Measurements from ENCODE around the gene KRTAP5-8.
"Not testable (repeated sequence)": the region's sequence is repeated elsewhere in the genome, so short reads cannot be mapped to it uniquely, and the experiment has no call there.

The KRTAP5-8 gene, protein sequence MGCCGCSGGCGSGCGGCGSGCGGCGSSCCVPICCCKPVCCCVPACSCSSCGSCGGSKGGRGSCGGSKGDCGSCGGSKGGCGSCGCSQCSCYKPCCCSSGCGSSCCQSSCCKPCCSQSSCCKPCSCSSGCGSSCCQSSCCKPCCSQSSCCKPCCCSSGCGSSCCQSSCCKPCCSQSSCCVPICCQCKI

DNA sequence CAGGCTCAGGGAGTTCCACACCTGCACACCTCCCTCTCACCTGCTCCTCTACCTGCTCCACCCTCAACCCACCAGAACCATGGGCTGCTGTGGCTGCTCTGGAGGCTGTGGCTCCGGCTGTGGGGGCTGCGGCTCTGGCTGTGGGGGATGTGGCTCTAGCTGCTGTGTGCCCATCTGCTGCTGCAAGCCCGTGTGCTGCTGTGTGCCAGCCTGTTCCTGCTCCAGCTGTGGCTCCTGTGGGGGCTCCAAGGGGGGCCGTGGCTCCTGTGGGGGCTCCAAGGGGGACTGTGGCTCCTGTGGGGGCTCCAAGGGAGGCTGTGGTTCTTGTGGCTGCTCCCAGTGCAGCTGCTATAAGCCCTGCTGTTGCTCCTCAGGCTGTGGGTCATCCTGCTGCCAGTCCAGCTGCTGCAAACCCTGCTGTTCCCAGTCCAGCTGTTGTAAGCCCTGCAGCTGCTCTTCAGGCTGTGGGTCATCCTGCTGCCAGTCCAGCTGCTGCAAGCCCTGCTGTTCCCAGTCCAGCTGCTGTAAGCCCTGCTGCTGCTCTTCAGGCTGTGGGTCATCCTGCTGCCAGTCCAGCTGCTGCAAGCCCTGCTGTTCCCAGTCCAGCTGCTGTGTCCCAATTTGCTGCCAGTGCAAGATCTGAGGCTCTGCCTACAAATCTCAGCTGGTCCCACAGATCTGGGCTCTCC lies at the start of gene KRTAP5-8:
Gene KRTAP5-8 (plus strand): TSS at position 49 of the 689 bp plus-strand sequence. CDS start 31 bp downstream, at position 80.
- DNase-seq: not testable (repeated sequence)

DNA sequence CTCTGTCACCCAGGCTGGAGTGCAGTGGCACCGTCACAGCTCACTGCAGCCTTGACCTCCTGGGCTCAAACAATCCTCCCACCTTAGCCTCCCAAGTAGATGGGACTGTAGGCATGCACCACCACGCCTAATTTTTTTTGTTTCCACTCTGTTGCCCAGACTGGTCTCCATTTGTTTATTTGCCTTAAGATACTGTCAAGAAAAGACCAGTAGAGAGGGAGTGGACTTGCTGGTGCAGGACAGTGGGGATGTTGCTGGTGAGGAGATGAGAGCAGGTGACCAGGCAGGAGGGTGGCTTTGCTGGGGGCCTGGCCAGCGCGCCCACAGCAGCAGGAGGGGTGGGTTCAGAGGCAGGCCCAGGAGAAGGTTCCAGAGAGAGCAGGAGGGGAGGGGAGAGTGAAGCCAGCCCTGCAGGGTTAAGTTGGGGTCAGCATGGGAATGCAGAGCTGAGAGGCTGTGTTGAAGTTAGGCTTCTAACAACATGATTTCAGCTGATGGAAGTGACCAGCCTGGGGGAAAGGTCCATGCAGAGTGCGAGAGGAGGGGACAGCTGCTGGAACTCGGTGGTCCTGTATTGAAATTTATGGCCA lies 49.0 kb upstream of the KRTAP5-8 start:
- no peak for DNase-seq

DNA sequence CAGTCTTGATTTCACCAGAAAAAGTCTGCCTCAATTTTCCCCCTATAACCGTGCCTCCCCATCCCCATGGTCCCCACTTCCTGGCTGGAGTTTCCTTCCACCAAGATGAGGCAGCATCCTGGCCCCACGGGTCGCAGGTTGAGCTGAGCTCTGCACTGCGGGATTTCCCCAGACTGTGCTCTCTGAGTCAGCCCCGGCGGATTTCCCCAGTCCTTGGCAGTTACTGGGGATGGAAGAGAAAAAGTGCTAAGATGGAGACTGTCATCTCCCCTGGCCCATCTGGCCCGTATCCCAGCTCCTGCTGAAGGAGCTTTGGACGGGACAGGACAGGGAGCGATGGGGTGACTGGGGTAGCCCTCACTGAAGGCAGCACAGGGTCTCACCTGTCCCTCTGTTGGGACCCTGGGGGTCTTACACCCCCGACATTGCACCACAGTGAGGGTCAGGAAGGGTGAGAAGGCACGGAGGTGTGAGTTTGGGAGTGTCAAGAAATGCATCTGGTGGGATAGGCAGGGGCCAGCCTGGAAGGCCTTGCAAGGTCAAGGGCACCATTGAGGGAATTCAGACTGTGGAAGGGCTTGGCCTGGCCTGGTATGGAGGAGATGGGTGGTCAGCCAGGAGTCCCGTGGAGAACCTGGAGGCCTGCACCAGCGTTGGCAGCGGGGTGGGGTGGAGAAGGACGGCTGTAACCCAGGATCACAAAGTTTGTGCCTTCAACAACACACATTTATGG lies 48.3 kb upstream of the KRTAP5-8 start:
- DNase-seq: no peak

DNA sequence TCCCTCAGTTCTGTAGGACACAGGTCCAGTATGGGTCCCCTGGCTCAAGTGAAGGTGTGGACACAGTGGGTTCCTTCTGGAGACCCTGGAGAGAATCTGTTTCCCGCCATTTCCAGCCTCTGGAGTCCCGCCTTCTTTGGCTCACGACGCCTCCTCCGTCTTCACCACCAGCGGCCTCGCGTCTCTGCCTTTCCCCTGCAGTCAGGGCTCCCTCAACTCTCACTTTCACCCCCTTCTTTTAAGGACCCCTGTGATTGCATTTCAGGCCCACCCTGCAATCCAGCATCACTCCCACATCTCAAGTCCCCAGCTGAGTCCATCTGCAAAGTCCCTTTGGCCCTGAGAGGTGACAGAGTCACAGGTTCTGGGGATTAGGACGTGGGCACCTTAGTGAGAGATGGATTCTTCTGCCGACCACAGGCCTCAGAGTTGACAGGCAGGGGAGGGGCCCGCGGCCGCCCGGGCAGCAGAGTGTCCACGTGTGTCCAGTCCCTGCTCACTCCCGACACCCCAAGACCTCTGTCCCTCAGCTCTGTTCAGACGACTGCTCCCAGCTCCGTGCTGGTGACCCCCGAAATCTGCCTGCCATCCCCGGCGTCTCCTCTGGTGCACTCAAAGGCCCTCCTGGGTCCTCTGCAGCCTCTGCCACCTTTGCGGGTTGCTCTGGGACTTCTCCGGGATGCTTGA lies 47.6 kb upstream of the KRTAP5-8 start:
- no peak for DNase-seq

DNA sequence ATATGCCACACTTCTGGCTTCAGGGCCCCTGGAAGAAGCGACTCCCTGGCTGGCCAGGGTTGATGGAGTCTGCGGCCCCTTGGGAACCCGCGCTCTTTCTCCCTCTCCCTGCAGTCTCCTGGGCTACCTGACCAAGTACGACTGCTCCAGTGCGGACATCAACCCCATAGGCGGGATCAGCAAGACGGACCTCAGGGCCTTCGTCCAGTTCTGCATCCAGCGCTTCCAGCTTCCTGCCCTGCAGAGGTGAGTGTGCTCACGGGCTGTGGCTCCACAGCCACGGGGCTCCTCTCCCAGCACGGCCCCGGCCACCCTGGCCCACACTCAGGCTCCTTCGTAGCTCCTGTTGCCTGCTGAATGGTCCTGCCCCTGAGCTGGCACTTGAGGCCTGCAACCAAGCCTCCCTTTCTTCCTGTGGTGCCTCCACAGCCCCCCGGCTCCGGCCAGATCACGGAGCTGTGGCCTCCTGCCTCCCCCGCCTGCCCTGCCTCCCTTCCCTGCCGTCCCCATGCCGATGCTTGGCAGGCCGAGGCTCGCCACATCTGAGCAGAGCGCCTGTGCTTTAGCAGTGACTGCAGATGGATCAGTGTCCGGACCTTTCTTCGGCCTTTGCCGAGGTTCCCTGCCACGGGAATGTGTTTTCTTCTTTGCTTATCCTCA lies 47.0 kb upstream of the KRTAP5-8 start:
- DNase-seq: no peak

DNA sequence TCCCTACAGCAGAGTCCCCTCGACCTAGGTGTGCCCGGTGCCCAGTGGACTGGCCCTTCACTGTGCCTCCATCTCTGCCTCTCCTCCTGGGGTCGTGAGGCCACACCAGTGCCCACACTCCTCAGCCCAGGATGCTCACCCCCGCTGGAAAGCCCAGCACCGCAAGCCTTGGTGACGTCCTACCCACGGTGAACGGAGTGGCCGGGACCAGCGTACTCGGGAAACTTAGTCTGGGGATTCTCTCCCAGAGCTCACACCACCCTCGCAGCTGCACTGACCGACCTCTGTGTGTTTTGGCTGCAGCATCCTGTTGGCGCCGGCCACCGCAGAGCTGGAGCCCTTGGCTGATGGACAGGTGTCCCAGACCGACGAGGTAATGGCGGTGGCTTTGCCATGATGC lies 46.3 kb upstream of the KRTAP5-8 start:
- DNase-seq: no peak

DNA sequence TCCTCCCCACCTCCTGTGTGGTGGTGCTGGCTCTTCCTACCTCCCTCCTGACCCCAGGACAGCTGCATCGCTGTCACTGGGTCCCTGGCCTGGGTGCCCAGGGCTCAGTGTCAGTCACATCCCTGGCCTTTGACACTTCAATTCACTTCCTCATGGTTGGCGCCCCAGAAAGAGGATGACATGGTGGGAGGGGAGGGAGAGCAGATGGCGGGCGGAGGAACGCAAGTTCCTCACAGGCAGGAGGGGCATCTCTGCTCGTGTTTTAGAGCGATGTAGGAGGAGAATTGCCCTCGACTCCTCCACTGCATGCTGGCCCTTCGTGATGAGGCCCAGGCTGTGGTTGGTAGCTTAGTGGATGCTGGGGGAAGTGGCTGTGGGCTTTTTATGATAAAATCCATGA lies 45.9 kb upstream of the KRTAP5-8 start:
- DNase-seq: no peak

DNA sequence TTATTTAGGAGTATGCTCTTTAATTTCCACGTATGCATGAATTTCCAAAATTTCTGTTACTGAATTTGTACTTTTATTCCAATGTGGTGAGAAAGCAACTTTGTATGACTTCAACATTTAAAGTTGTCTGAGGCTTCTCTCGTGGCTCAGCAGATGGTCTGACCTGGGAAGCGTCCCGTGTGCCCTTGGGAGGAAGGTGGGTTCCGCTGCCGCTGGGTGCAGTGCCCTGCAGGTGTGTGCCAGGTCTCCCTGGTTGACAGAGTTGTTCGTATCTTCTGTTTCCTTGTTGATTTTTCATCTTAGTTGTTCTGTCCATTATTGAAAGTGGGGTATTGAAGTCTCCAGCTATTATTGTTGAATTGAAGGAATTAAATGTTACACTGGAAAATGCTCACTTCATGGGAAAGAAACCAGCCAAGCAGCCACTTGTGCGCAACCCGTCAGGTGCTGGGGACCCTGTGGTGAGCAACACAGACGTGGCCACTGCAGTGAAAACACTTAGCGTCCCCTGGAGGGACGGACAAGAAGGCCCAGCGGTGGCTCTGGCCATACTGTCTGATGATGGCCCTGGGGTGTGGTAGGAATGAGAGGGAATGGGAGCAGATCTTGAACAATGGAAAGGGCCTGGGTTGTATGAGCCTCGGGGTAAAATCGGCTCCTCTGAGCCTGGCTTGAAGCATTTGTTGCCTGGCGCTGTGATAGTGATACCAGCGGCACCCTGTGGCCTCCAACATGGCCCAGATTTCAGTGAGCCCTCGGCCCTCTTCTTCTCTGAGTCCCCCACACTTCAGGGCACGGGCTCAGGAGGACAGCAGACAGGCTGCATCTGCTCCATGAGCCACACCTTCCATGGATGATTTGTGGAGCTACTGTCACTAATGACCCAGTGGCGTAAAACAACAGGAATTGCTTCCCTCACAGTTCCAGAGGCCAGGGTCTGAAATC lies 42.3 kb upstream of the KRTAP5-8 start:
- DNase-seq: no peak

DNA sequence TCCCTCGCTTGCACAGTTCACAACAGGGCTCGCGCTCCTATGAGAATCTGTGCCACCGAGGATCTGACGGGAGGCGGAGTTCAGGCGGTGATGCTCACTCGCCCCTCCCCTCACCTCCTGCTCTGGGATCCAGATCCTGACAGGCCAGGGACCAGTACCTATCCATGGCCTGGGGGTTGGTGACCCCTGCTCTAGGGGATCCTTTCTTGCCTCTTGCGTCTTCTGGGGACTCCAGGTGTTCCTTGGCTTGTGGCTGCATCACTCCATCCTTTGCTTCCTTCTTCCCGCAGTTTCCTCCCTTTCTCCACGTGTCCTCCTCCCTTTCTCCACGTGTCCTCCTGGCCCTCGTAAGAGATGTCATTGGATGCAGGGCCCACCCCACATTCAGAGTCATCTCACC lies 41.4 kb upstream of the KRTAP5-8 start:
- no peak for DNase-seq

DNA sequence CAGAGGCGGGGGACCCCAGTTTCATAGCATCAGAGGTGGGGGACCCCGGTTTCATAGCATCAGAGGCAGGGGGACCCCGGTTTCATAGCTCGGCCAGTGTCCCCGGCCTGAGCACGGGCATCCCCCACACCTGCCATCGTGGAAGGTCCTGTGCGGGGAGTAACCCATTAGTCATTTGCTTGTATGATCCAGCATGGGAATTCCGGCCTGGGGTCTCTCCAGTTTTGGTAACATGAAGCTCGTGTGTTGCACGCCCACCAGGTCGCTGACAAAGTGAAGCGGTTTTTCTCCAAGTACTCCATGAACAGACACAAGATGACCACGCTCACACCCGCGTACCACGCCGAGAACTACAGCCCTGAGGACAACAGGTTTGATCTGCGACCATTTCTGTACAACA lies 39.7 kb upstream of the KRTAP5-8 start:
- no peak for DNase-seq

DNA sequence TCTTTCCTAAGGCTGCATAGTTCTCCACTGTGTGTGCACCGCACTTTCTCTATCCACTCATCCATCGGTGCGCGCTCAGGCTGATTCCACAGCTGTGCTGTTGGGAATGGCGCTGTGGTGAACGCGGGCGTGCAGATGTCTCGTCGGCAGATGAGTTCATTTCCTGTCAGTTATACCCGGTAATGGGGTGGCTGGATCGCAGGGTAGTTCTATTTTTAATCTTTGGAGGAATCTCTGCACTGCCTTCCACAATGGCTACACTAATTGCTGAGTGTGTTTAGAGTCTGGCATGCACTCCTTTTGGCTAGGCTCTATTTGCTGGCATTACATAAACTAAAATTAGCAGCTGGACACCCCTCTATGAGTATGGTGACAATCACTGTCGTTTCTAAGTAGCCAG lies 38.7 kb upstream of the KRTAP5-8 start:
- no peak for DNase-seq

DNA sequence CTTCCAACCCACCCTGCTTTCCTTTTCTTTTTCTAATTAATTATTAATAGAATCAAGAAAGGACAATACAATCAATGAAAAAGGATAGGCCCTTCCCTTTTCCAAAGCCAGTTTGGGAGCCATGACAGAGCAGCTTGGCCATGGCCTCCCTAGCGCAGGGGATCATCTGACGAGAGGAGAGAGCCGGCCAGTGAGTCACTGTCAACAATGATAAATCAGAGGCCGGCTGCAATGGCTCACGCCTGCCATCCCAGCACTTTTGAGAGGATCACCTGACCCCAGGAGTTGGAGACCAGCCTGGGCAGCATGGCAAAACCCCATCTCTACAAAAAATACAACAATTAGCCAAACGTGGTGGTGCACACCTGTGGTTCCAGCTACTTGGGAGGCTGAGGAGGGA lies 38.3 kb upstream of the KRTAP5-8 start:
- no peak for DNase-seq

DNA sequence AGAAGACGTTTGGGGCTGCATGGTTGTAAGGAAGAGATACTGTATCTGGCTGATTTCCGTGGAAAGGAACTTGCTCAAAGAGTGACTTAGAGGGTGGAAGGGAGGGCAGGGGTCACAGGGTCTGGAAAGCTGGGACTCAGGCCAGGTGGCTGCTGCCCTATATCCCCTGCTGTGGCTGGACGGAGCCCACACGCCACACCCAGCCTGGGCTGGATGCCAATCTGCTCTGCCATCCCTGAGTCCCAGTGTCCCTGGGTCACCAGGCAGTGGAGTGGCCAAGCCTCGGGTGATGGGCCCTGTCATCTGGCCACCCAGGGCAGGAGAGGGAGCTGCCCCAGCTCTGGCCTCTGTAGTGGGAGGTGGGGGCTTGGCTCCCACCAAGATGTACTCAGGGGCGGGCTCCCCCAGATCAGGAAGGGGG lies 37.2 kb upstream of the KRTAP5-8 start:
- peak; percentile 14 for DNase-seq

DNA sequence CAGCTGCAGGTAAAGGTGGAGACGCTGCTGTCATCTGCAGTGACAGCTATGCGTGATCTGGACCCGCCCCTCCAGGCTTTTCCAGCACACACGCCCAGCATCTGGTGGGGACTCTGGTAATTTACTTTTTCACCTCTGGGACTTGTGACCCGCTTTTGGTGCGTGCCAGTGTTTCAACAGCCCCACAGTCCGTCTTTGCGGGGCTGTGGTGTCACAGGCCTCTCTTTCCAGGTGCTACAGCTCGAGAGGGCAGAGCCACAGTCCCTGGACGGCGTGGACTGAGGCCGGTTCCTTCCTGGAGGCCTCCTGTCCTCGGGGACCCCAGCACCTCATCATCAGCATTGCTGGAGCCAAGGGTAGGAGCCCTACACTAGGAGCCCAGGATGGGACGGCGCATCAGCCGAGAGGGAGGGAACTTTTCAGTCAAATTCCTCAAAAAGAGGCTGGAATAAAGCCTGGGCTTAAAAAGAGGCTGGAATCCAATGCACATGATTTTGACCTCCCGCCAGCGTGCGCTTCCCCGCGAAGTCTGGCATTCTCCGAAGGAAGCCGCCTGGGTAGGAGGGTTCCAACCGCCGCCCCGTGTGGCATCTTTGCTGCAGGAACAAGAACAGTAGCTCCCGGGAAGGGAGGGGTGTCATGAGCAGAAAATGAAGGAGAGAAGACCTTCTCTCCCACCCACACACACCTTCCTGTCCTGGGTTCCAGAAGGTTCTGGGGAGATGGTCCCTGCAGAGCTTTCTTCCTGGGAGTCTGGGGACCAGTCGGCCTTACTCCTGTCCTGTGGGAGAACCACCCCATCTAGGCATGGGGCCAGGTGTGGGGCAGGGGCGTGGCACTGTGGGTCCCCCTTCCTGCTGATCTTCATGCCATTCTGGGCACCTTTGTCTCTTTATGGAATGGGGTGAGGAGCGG lies 36.5 kb upstream of the KRTAP5-8 start:
- DNase-seq: no peak

DNA sequence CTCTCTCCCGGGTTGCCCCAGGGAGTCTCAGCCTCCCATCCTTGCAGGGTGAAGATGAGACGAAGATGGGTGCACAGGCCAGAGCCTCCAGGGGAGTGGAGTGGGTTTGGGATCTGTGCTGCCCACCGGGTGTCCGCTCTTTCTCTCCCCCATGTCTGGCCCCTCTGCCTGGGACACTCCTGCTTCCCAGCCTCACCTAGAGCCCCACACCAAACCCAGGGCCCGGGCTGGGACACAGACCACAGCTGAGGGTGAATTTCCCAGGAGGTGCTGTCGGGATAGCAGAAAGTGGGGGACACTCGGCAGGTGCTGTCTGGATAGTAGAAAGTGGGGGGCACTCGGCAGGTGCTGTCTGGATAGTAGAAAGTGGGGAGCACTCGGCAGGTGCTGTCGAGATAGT lies 35.8 kb upstream of the KRTAP5-8 start:
- DNase-seq: no peak

DNA sequence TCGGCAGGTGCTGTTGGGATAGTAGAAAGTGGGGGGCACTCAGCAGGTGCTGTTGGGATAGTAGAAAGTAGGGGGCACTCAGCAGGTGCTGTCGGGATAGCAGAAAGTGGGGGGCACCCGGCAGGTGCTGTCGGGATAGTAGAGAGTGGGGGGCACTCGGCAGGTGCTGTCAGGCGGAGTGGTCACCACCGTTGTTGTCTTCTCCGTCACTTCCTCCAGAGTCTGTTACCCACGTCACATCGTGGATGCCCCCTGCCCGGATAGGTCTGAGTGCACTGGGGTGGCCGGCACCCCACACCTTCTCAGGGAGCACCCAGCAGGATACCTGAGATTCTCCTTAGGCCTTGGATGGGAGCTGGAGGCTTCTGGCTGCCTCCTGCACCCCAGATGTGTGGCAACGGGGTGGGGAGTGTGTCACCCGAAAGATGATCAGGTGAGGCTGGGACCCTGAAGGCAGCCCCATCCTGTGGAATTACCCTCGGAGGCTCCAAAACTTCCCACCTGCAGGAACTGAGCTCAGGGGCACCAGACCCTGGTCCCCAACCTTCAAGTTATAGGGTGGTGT lies 34.9 kb upstream of the KRTAP5-8 start:
- no peak for DNase-seq

DNA sequence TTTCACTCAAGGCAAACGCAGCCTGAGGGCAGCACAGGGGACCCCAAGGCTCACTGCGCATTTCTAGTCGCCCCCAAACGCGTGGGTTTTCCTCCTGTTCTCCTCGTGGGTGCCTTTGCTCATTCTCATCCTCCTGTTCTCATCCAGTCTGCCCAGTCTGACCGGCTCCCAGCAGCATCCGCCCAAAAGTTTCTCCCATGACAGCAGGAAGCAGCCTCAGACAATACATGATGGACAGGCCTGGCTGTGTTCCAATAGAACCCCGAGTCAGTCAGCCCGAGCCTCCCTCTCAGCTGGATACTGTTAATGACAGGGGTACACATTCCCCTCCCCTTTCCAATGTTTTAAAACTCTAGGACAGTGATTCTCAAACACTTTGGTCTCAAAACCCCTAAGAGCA lies 33.3 kb upstream of the KRTAP5-8 start:
- no peak for DNase-seq

DNA sequence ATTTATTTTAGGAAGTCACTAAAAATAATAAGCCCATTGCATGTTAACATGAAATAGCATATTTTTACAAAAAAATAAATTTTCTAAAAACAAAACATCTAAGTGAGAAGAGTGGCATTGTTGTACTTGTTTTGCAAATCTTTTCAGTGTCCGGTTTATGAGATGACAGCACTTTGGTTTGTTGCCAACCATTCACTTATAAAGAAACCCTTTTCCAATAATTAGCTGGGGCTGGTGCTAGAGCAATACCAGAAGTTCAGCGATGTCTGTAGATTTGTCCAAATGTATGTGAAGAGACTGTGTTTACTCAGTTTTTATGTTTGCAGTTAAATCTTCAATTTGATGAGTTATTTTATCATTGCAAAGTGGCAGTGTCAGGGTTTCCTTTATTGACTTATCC lies 32.8 kb upstream of the KRTAP5-8 start:
- no peak for DNase-seq

DNA sequence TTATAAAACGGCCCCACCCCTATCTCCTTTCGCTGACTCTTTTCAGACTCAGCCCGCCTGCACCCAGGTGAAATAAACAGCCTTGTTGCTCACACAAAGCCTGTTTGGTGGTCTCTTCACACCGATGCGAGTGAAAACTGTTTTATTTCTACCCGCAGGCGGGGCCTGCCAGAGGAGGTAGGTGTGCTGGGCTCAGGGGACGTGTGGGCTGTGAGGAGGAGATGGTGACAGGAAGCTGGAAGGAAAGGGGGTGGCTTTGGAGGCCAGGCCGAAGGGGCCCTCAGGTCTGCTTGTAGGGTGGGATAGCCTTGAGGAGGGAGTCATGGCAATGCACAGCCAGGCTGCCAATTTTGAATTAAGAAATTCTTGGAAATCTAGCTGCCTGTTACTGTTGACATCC lies 32.0 kb upstream of the KRTAP5-8 start:
- no peak for DNase-seq

DNA sequence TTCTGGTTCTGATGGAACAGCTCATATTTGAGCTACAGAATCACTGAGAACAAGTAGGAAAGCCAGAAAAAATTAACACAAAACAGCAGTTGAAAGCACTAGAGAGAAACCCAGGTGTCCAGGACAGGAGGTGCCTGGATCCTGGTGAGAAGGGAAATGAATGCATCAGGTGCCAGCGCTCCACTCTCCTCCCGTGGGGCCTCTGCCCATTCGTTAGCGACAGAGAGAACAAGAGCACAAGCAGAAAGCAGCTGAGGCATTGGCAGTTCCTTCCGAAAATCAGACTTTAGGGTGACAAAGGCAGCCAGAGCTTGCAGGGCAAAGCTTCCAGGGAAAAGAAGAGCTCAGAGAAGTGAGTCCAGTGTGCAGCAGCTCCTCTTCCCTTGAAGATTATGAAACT lies 30.7 kb upstream of the KRTAP5-8 start:
- DNase-seq: no peak

All from hematopoietic multipotent progenitor cell treated with erythropoietin and hydrocortisone succinate and interleukin-3 and kit ligand, for 8 days (in vitro differentiated cells).